Measurements from ENCODE around the gene DNAJB6.

DNAJB6 gene

GRCh38 chr7:157336383-157337315 is at the start of gene DNAJB6:
Gene DNAJB6 (plus strand): TSS chr7:157337004. CDS start chr7:157358573, 21,569 bp downstream.
- peak; percentile 50 for DNase-seq

GRCh38 chr7:157291404-157292080 is 45.3 kb upstream of the DNAJB6 start:
- DNase-seq: no peak

DNA sequence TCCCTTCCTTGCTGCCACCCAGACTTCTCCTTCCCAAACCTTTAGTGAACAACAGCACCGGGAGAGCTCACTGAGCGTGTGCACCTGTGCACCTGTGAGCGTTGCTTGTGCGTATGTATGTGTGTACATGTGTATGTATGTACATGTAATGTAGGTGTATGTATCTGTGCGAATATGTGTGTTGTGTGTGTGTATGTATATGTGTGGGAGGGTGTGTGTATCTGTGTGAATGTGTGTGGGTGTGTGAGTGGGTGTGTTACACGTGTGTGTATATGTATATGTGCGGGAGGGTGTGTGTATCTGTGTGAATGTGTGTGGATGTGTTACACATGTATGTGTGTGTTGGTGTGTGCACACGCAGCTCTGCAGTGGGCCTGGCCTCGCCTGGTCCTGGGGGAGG is 44.5 kb upstream of the DNAJB6 start:
- no peak for DNase-seq

DNA sequence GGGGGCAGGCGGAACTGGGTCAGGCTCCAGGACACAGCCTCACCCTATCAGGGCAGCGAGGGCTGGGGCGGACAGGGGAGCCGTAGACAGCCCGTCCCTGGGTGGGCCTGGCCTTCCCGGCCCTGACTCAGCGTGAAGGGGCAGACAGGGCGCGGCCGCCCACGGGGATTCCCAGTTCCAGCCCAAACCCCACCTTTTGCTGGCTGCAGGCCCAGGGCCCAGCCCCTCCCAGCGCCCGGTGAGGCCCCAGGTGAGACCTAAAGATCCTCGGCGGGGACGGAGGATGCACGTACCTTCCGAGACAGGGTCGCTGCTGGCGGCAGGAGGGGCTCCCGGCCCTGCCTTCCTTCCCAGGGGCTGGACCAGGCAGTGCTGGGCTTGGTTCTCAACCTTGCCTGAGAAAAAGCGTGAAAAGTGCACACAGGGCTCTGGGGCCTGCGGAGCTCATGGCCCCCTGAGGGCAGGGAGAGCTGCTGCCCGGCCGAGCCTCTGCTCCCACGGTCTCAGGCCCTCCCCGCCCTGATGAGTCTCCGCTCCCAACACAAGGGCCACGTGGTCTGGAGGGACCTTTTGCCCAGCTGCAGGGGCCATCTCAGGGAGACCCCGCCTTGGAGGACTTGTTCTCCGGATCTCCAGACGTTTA is 43.9 kb upstream of the DNAJB6 start:
- no peak for DNase-seq

- DNase-seq: no peak
Observed at GRCh38 chr7:157293413-157293788, 43.4 kb upstream of the DNAJB6 start.

GRCh38 chr7:157294773-157295172 is 42.0 kb upstream of the DNAJB6 start:
- no peak for DNase-seq

DNA sequence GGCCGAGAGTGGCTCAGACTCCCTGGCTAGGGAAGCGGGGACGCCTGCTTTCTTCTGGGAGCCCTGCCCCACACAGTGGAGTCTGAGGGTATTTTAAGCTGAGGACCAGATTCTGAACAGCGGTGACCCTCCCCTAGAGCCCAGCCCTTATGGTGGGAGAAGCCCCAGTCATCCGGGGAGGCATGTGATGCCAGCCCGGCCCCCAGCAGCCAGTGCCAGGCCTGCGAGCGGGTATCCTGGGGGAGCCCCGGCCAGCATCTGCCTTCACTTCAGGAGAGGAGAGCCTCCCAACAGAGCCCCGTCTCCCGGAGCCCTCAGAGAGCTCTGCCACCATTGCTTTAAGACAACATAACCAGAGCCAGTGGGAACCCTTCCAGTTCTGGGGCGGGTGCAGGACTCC is 41.5 kb upstream of the DNAJB6 start:
- DNase-seq: no peak

GRCh38 chr7:157297185-157297584 is 39.6 kb upstream of the DNAJB6 start:
- DNase-seq: no peak

DNA sequence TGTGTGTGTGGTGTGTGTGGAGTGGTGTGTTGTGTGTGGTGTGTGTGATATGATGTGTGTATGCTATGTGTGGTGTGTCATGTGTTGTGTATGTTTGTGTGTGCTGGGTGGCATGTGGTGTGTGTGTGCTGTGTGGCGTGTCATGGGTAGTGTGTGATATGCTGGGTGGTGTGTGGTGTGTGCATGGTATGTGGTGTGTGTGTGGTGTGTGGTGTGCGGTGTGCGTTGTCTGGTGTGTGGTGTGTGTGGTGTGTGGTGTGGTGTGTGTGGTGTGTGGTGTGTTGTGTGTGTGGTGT is 37.5 kb upstream of the DNAJB6 start:
- DNase-seq: no peak

GRCh38 chr7:157299613-157300368 is 37.0 kb upstream of the DNAJB6 start:
- no peak for DNase-seq

- DNase-seq: no peak
Observed at GRCh38 chr7:157300369-157300825, 36.4 kb upstream of the DNAJB6 start.

- DNase-seq: no peak
Observed at GRCh38 chr7:157301610-157302120, 35.1 kb upstream of the DNAJB6 start.

GRCh38 chr7:157306846-157307838 is 29.7 kb upstream of the DNAJB6 start:
- DNase-seq: no peak

DNA sequence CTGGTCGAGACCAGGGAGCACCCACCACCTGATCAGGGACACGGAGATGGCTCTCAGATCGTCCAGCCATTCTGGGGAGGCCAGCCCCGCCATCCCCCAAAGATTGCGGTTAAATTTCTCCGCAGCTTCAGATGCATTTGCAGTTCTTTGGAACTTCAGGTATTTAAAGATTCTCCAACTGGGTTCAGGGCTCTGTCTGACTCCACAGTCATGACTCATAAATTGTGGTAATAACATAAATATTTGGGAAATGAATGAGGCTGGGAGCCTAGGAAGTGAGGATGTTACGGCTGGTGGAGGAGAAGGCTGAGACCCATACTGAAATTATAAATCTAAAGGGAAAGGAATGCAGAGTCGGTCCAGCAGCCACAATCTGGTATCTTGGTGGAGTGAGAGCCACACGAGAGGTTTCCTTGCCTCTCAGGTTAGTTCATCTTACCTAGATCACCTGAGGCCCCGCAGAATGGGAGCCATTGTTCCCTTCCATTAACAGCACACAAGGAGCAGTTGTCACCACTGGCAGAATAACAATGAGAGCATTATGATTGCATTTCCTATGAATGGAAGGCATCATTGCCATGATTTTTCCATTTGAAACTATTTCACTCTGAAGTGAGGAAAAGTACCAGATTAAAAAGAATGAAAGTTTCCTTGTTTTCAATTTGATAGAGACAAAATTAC is 26.7 kb upstream of the DNAJB6 start:
- no peak for DNase-seq

- DNase-seq: no peak
Observed at GRCh38 chr7:157310676-157311185, 26.1 kb upstream of the DNAJB6 start.

- DNase-seq: no peak
Observed at GRCh38 chr7:157312941-157313340, 23.9 kb upstream of the DNAJB6 start.

GRCh38 chr7:157313645-157314044 is 23.2 kb upstream of the DNAJB6 start:
- DNase-seq: no peak

GRCh38 chr7:157318015-157318706 is 18.6 kb upstream of the DNAJB6 start:
- no peak for DNase-seq

GRCh38 chr7:157320608-157320980 is 16.2 kb upstream of the DNAJB6 start:
- no peak for DNase-seq

DNA sequence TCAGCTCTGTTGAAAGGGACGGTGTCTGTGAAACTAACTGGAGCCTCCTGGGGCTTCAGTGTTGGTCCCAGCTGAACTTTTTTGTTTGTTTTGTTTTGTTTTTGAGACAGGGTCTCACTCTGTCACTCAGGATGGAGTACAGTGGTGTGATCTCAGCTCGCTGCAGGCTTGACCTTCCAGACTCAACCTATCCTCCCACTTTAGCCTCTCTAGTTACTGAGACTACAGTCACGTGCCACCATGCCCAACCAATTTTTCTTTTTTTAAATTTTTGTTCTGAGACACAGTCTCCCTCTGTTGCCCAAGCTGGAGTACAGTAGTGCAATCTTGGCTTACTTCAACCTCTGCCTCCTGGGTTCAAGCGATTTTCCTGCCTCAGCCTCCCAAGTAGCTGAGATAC is 13.4 kb upstream of the DNAJB6 start:
- DNase-seq: no peak

All from NCI-H524 treated with DMSO at 0.1 percent for 48 hours (cell line).